WTC11 (cell line): ENCODE results near the gene HOMER2. TPM values are rescaled to one million over a fixed set of nuclear protein-coding genes. Genes with fewer than 3 reads are reported as not detected.

Experiments
- ATAC-seq: fragments of 200-7000 bp; cut with Tn5 transposase; 2 replicates; pipeline ENCODE4 v1.10.0; 2021; ENCODE audit warnings: mild to moderate bottlenecking, moderate library complexity
- CTCF ChIA-PET: fragments of 300-600 bp; sonication (Branson Sonifier 250); formaldehyde crosslinking; loops from one replicate; lab custom pipeline; 2021; ENCODE audit warnings: antibody characterized with exemption; lab: Charles Lee
- POLR2A ChIA-PET: fragments of 350-600 bp; sonication (Branson Sonifier 250); formaldehyde crosslinking; loops from one replicate; lab custom pipeline; 2021; ENCODE audit warnings: antibody characterized with exemption; lab: Charles Lee
- DNase-seq: peaks from one replicate; pipeline ENCODE4 v3.0.0; 2021; ENCODE audit warnings: low spot score
- H3K27ac Mint-ChIP-seq: 2 replicates; pipeline ENCODE4 v1.8.0; 2021; ENCODE audit warnings: mixed read lengths
- H3K27me3 Mint-ChIP-seq: 2 replicates; pipeline ENCODE4 v1.8.0; 2021; ENCODE audit warnings: low read depth, mild to moderate bottlenecking, moderate library complexity, mixed read lengths
- H3K36me3 Mint-ChIP-seq: 2 replicates; pipeline ENCODE4 v1.8.0; 2021; ENCODE audit warnings: mixed read lengths
- H3K4me1 Mint-ChIP-seq: 2 replicates; pipeline ENCODE4 v1.8.0; 2022; ENCODE audit warnings: mixed read lengths
- H3K4me3 Mint-ChIP-seq: 2 replicates; pipeline ENCODE4 v1.8.0; 2021; ENCODE audit warnings: mild to moderate bottlenecking, moderate library complexity, mixed read lengths
- H3K9me3 Mint-ChIP-seq: 2 replicates; pipeline ENCODE4 v1.8.0; 2021; ENCODE audit warnings: mixed read lengths
- FOXP1 ChIP-seq: sonication (generic); formaldehyde crosslinking; IDR thresholded peaks from 2 replicates; pipeline ENCODE4 v1.8.0; 2022; ENCODE audit warnings: missing genetic modification reagents, mild to moderate bottlenecking, moderate library complexity, borderline replicate concordance
- GABPB1 ChIP-seq: sonication (generic); formaldehyde crosslinking; IDR thresholded peaks from 2 replicates; pipeline ENCODE4 v1.8.1; 2023; ENCODE audit warnings: mild to moderate bottlenecking, missing genetic modification reagents
- GTF2I ChIP-seq: fragments of 250-450 bp; sonication (Bioruptor Pico); conservative IDR thresholded peaks from 2 replicates; pipeline ENCODE4 v1.4.0; 2021; ENCODE audit warnings: mild to moderate bottlenecking
- JUN ChIP-seq: sonication (generic); formaldehyde crosslinking; IDR thresholded peaks from 2 replicates; pipeline ENCODE4 v1.8.0; 2023; ENCODE audit warnings: mild to moderate bottlenecking, missing genetic modification reagents
- RELA ChIP-seq: sonication (generic); formaldehyde crosslinking; IDR thresholded peaks from 2 replicates; pipeline ENCODE4 v1.8.1; 2022; ENCODE audit warnings: missing genetic modification reagents, mild to moderate bottlenecking, borderline replicate concordance
- SMAD3 ChIP-seq: sonication (generic); formaldehyde crosslinking; IDR thresholded peaks from 2 replicates; pipeline ENCODE4 v1.8.0; 2022; ENCODE audit warnings: missing genetic modification reagents, mild to moderate bottlenecking, borderline replicate concordance
- TEAD1 ChIP-seq: sonication (generic); formaldehyde crosslinking; IDR thresholded peaks from 2 replicates; pipeline ENCODE4 v1.8.0; 2022; ENCODE audit warnings: mild to moderate bottlenecking, missing genetic modification reagents
- ZBTB21 ChIP-seq: sonication (generic); formaldehyde crosslinking; IDR thresholded peaks from 2 replicates; pipeline ENCODE4 v1.8.1; 2023; ENCODE audit warnings: mild to moderate bottlenecking, missing genetic modification reagents, borderline replicate concordance
- ZNF232 ChIP-seq: sonication (generic); formaldehyde crosslinking; IDR thresholded peaks from 2 replicates; pipeline ENCODE4 v1.8.0; 2022; ENCODE audit warnings: mild to moderate bottlenecking, missing genetic modification reagents
- ZNF671 ChIP-seq: fragments of 250-450 bp; sonication (Bioruptor Pico); IDR thresholded peaks from 2 replicates; pipeline ENCODE4 v1.8.0; 2021; ENCODE audit warnings: mild to moderate bottlenecking
- total RNA-seq: library from RNA; stranded (reverse); gene quantifications from 3 replicates; pipeline ENCODE4 v1.2.3, GENCODE V29; 2021
- TF ChIP-seq, protein P1 (sequence below): sonication (generic); formaldehyde crosslinking; IDR thresholded peaks from 2 replicates; pipeline ENCODE4 v1.8.0; 2023; ENCODE audit warnings: missing genetic modification reagents, mild to moderate bottlenecking, borderline replicate concordance
- TF ChIP-seq, protein P2 (sequence below): sonication (generic); formaldehyde crosslinking; IDR thresholded peaks from 2 replicates; pipeline ENCODE4 v1.8.0; 2022; ENCODE audit warnings: mild to moderate bottlenecking, missing genetic modification reagents
- TF ChIP-seq, protein P3 (sequence below): sonication (generic); formaldehyde crosslinking; IDR thresholded peaks from 2 replicates; pipeline ENCODE4 v1.8.0; 2022; ENCODE audit warnings: mild to moderate bottlenecking, missing genetic modification reagents
- TF ChIP-seq, protein P4 (sequence below): fragments of 250-450 bp; sonication (Bioruptor Pico); IDR thresholded peaks from 2 replicates; pipeline ENCODE4 v1.9.0; 2021; ENCODE audit warnings: mild to moderate bottlenecking, borderline replicate concordance
- TF ChIP-seq, protein P5 (sequence below): fragments of 250-450 bp; sonication (Bioruptor Pico); IDR thresholded peaks from 2 replicates; pipeline ENCODE4 v1.8.0; 2021; ENCODE audit warnings: mild to moderate bottlenecking
- TF ChIP-seq, protein P6 (sequence below): sonication (generic); formaldehyde crosslinking; IDR thresholded peaks from 2 replicates; pipeline ENCODE4 v1.8.0; 2022; ENCODE audit warnings: mild to moderate bottlenecking, missing genetic modification reagents
- TF ChIP-seq, protein P7 (sequence below): fragments of 250-450 bp; sonication (Bioruptor Pico); IDR thresholded peaks from 2 replicates; pipeline ENCODE4 v1.9.0; 2021; ENCODE audit warnings: mild to moderate bottlenecking

HOMER2 gene
- total RNA-seq, 1 experiment from 2014 or later, result 17.4 TPM

DNA sequence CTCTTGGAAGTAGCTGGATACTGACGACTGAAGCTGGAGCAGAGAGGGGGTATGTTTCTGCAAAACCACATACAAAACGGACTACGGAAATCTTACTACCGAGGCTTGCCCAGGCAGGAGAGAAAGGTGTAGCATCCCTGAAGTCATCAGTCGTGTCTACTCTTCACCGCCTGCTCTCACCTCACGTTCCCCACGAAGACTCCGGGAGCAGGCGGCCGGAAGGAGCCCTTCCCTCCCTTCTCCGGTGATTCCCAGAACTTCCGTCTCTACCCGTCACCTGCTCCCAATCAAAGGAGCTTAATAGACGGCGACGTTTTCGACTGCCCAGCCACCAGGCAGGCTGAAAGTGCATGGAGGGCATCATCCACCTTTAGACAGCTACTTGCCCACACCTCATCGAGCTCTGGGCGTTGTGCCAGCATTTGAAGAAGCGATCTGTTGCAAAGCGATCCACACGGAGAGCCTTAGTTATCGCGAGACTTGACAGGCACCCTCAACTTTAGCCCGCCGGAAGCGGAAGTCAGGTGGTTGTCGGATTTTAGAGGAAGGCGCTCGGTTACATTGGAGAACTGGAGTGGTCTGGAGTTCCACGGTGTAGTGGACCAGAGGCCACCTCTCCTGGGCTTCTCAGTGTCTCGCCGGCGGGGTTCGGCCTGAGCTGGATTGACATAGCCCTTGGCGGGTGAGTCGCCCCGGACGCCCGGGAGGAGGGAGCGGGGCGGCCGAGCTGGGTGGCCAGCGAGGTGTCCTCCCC, 33.3 kb upstream of the HOMER2 start, which contains the start of gene RAMAC (continued):
- TF ChIP-seq, protein P1, sequence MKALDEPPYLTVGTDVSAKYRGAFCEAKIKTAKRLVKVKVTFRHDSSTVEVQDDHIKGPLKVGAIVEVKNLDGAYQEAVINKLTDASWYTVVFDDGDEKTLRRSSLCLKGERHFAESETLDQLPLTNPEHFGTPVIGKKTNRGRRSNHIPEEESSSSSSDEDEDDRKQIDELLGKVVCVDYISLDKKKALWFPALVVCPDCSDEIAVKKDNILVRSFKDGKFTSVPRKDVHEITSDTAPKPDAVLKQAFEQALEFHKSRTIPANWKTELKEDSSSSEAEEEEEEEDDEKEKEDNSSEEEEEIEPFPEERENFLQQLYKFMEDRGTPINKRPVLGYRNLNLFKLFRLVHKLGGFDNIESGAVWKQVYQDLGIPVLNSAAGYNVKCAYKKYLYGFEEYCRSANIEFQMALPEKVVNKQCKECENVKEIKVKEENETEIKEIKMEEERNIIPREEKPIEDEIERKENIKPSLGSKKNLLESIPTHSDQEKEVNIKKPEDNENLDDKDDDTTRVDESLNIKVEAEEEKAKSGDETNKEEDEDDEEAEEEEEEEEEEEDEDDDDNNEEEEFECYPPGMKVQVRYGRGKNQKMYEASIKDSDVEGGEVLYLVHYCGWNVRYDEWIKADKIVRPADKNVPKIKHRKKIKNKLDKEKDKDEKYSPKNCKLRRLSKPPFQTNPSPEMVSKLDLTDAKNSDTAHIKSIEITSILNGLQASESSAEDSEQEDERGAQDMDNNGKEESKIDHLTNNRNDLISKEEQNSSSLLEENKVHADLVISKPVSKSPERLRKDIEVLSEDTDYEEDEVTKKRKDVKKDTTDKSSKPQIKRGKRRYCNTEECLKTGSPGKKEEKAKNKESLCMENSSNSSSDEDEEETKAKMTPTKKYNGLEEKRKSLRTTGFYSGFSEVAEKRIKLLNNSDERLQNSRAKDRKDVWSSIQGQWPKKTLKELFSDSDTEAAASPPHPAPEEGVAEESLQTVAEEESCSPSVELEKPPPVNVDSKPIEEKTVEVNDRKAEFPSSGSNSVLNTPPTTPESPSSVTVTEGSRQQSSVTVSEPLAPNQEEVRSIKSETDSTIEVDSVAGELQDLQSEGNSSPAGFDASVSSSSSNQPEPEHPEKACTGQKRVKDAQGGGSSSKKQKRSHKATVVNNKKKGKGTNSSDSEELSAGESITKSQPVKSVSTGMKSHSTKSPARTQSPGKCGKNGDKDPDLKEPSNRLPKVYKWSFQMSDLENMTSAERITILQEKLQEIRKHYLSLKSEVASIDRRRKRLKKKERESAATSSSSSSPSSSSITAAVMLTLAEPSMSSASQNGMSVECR (CRISPR knock-in tag), result peak; percentile 58; the same call in 1 of the 2 replicates
- TF ChIP-seq FOXP1 (CRISPR knock-in tag) (peak; percentile 95), ZNF671 (CRISPR knock-in tag) (no peak), ZBTB21 (CRISPR knock-in tag) (no peak)

DNA sequence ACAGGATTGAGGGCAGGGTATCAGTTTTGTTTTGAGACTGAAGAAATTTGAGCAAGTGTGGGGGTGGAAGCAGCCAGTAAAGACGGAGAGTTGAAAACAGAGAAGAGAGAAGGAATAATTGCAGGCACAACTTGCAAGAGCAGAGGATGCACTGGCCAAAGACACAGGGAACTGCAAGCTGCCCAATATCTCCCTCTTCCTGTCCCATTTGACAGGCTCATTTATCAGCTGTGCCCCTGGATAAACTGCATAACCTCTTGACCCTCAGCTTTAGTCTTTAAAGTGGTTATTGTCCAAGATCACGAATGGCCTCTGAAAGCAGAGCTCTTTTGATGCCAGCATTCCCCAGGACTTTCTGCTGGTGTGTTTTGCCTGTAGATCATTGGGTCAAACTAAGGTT, 28.5 kb upstream of the HOMER2 start:
- ATAC-seq (no peak), DNase-seq (no peak)
- peaks cover 13% of the 10 kb centered on the region for H3K9me3 Mint-ChIP-seq
- no peak for TF ChIP-seq GTF2I
- TF ChIP-seq TEAD1 (CRISPR knock-in tag), result no peak
- TF ChIP-seq ZNF232 (CRISPR knock-in tag), result no peak
- no peak for TF ChIP-seq SMAD3 (CRISPR knock-in tag)
- TF ChIP-seq, protein P2, sequence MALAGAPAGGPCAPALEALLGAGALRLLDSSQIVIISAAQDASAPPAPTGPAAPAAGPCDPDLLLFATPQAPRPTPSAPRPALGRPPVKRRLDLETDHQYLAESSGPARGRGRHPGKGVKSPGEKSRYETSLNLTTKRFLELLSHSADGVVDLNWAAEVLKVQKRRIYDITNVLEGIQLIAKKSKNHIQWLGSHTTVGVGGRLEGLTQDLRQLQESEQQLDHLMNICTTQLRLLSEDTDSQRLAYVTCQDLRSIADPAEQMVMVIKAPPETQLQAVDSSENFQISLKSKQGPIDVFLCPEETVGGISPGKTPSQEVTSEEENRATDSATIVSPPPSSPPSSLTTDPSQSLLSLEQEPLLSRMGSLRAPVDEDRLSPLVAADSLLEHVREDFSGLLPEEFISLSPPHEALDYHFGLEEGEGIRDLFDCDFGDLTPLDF (CRISPR knock-in tag), result no peak
- CTCF ChIA-PET, result no interaction called here
- H3K27me3 Mint-ChIP-seq, result peaks cover 28% of the 10 kb centered on the region
- H3K27ac Mint-ChIP-seq, result no peak overlapping the region
- H3K4me3 Mint-ChIP-seq, result no peak overlapping the region
- POLR2A ChIA-PET, result interaction anchor here (0.5 kb wide), 1 partner anchor 79 kb away, joined by 4 read pairs; no protein-coding TSS in a partner anchor
- no peaks in the 10 kb centered on the region for H3K36me3 Mint-ChIP-seq
- H3K4me1 Mint-ChIP-seq, result peaks cover 7% of the 10 kb centered on the region

DNA sequence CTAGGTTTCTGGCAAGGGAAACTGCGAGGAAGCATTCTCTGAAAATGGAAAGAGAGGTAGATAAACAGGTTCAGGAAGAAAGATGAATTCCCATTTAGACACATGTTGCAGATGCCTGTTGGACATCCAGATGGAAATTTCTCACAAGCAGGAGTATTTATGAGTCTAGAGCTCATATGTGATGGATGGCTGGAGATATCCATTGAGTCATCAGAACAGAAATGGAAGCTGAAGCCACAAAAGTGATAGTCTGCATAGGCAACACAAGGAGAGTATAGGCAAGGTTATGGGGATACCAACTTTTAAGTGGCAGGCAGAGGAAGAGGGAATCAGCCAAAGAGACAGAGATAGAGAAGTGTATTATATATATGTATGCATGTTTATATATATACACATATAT, 27.2 kb upstream of the HOMER2 start:
- Mint-ChIP-seq H3K9me3 (peaks cover 3% of the 10 kb centered on the region), H3K27ac (no peak overlapping the region), H3K36me3 (no peaks in the 10 kb centered on the region), H3K4me1 (no peaks in the 10 kb centered on the region), H3K4me3 (no peak overlapping the region), H3K27me3 (peaks cover 18% of the 10 kb centered on the region)
- ATAC-seq, result no peak
- ChIA-PET POLR2A (no interaction called here), CTCF (no interaction called here)
- DNase-seq, result no peak
- TF ChIP-seq, protein P3, sequence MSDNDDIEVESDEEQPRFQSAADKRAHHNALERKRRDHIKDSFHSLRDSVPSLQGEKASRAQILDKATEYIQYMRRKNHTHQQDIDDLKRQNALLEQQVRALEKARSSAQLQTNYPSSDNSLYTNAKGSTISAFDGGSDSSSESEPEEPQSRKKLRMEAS (CRISPR knock-in tag), result no peak
- TF ChIP-seq JUN (CRISPR knock-in tag) (no peak), GTF2I (no peak), RELA (CRISPR knock-in tag) (no peak), GABPB1 (CRISPR knock-in tag) (no peak), SMAD3 (CRISPR knock-in tag) (no peak)
- TF ChIP-seq, protein P4, sequence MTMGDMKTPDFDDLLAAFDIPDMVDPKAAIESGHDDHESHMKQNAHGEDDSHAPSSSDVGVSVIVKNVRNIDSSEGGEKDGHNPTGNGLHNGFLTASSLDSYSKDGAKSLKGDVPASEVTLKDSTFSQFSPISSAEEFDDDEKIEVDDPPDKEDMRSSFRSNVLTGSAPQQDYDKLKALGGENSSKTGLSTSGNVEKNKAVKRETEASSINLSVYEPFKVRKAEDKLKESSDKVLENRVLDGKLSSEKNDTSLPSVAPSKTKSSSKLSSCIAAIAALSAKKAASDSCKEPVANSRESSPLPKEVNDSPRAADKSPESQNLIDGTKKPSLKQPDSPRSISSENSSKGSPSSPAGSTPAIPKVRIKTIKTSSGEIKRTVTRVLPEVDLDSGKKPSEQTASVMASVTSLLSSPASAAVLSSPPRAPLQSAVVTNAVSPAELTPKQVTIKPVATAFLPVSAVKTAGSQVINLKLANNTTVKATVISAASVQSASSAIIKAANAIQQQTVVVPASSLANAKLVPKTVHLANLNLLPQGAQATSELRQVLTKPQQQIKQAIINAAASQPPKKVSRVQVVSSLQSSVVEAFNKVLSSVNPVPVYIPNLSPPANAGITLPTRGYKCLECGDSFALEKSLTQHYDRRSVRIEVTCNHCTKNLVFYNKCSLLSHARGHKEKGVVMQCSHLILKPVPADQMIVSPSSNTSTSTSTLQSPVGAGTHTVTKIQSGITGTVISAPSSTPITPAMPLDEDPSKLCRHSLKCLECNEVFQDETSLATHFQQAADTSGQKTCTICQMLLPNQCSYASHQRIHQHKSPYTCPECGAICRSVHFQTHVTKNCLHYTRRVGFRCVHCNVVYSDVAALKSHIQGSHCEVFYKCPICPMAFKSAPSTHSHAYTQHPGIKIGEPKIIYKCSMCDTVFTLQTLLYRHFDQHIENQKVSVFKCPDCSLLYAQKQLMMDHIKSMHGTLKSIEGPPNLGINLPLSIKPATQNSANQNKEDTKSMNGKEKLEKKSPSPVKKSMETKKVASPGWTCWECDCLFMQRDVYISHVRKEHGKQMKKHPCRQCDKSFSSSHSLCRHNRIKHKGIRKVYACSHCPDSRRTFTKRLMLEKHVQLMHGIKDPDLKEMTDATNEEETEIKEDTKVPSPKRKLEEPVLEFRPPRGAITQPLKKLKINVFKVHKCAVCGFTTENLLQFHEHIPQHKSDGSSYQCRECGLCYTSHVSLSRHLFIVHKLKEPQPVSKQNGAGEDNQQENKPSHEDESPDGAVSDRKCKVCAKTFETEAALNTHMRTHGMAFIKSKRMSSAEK (CRISPR knock-in tag), result no peak
- TF ChIP-seq, protein P5, sequence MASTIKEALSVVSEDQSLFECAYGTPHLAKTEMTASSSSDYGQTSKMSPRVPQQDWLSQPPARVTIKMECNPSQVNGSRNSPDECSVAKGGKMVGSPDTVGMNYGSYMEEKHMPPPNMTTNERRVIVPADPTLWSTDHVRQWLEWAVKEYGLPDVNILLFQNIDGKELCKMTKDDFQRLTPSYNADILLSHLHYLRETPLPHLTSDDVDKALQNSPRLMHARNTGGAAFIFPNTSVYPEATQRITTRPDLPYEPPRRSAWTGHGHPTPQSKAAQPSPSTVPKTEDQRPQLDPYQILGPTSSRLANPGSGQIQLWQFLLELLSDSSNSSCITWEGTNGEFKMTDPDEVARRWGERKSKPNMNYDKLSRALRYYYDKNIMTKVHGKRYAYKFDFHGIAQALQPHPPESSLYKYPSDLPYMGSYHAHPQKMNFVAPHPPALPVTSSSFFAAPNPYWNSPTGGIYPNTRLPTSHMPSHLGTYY (CRISPR knock-in tag), result no peak
- TF ChIP-seq, protein P6, sequence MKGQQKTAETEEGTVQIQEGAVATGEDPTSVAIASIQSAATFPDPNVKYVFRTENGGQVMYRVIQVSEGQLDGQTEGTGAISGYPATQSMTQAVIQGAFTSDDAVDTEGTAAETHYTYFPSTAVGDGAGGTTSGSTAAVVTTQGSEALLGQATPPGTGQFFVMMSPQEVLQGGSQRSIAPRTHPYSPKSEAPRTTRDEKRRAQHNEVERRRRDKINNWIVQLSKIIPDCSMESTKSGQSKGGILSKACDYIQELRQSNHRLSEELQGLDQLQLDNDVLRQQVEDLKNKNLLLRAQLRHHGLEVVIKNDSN (CRISPR knock-in tag), result no peak
- TF ChIP-seq, protein P7, sequence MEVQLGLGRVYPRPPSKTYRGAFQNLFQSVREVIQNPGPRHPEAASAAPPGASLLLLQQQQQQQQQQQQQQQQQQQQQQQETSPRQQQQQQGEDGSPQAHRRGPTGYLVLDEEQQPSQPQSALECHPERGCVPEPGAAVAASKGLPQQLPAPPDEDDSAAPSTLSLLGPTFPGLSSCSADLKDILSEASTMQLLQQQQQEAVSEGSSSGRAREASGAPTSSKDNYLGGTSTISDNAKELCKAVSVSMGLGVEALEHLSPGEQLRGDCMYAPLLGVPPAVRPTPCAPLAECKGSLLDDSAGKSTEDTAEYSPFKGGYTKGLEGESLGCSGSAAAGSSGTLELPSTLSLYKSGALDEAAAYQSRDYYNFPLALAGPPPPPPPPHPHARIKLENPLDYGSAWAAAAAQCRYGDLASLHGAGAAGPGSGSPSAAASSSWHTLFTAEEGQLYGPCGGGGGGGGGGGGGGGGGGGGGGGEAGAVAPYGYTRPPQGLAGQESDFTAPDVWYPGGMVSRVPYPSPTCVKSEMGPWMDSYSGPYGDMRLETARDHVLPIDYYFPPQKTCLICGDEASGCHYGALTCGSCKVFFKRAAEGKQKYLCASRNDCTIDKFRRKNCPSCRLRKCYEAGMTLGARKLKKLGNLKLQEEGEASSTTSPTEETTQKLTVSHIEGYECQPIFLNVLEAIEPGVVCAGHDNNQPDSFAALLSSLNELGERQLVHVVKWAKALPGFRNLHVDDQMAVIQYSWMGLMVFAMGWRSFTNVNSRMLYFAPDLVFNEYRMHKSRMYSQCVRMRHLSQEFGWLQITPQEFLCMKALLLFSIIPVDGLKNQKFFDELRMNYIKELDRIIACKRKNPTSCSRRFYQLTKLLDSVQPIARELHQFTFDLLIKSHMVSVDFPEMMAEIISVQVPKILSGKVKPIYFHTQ, result no peak
